ENCODE results near the gene PTPRT.

Gene PTPRT

DNA sequence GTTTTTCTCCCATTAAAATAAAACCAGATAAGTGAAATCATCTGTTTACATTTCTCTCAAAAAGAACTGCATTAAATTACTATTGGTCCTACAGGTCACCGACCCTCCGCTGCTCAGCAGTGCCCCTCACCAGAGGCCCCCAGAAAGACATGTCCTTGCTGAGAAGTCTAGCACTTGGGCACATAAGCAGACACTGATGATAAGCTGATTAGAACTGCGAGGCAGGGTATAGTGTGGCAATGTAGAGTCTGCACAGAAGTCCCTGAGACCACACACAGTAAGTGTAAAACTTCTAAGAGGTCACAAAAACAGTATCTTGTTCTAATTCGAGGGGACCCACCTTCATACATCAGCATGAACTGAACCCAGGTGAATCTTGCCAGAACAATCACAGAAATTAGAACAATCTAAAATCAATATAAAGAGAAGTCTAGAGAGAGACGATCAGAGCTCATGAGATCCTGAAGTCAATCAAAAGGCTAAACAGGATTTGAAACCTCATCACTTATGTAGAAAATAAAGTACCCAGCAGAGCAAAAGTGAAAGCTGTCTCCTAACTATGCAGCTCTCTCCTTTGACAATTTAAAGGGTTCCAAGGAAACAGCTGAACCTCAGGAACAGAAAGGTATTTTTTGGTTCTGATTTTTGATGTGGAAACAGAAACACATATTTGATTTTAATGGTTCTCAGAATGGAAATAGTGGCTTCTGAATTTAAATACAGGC, 182.9 kb downstream of the PTPRT start:
- no peaks in the 10 kb centered on the region for H3K79me2 ChIP-seq (ENCODE audit: insufficient read depth, low read length)
- no peak overlapping the region for H2AFZ ChIP-seq (ENCODE audit: low read depth, low read length, severe bottlenecking)
- TF ChIP-seq EZH2phosphoT487 (conservative IDR thresholded peaks at IDR 0.05; ENCODE audit: low read length): no peak
- TF ChIP-seq, protein P1, sequence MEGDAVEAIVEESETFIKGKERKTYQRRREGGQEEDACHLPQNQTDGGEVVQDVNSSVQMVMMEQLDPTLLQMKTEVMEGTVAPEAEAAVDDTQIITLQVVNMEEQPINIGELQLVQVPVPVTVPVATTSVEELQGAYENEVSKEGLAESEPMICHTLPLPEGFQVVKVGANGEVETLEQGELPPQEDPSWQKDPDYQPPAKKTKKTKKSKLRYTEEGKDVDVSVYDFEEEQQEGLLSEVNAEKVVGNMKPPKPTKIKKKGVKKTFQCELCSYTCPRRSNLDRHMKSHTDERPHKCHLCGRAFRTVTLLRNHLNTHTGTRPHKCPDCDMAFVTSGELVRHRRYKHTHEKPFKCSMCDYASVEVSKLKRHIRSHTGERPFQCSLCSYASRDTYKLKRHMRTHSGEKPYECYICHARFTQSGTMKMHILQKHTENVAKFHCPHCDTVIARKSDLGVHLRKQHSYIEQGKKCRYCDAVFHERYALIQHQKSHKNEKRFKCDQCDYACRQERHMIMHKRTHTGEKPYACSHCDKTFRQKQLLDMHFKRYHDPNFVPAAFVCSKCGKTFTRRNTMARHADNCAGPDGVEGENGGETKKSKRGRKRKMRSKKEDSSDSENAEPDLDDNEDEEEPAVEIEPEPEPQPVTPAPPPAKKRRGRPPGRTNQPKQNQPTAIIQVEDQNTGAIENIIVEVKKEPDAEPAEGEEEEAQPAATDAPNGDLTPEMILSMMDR (IDR thresholded peaks at IDR 0.05; ENCODE audit: insufficient read depth, low read length, poor library complexity, severe bottlenecking): no peak
- no peaks in the 10 kb centered on the region for H3K9me3 ChIP-seq (ENCODE audit: insufficient read depth, low read length)
- no peaks in the 10 kb centered on the region for H3K27me3 ChIP-seq (ENCODE audit: low read length)
- no peak overlapping the region for H3K9ac ChIP-seq (ENCODE audit: low read length)
- no peaks in the 10 kb centered on the region for H3K9me2 ChIP-seq (replicated peaks; ENCODE audit: insufficient read depth, low read length)
- H3K4me3 ChIP-seq (ENCODE audit: insufficient read depth, low read length, poor library complexity, severe bottlenecking): no peak overlapping the region
- no peak overlapping the region for H3K4me2 ChIP-seq (ENCODE audit: low read depth, low read length, poor library complexity, severe bottlenecking)
- no peaks in the 10 kb centered on the region for H3K36me3 ChIP-seq (ENCODE audit: low read length)
- no peak overlapping the region for H3K27ac ChIP-seq (ENCODE audit: low read depth, low read length)
- H4K20me1 ChIP-seq (ENCODE audit: low read depth, low read length): no peaks in the 10 kb centered on the region
- no peaks in the 10 kb centered on the region for H3F3A ChIP-seq (ENCODE audit: insufficient read depth)

DNA sequence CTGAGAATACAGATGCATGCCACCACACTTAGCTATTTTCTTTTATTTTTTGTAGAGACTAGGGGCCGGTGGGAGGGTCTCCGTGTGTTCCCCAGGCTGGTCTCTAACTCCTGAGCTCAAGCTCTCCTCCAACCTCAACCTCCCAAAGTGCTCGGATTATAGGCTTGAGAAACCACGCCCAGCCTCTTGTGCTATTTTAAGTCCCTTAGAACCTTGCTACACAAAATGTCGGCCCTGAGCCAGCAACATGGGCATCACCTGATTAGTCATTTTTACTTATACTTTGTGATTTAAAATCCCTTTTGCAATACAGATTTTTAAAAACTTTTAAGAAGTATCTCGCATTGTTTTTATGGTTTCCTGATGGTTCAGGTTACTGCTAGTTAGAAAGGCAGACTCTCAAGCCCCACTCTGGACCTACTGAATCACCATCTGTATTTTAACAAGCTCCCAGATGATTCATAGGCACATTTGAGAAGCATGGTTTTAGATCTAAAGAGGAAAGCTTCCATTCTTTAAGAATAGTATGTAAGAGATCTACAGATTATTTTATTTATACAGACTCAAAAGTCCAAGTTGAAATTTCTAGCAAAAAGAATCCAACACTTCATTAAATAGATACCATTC, 186.3 kb downstream of the PTPRT start:
- H3K27me3 ChIP-seq (ENCODE audit: low read length): no peaks in the 10 kb centered on the region
- H3K4me2 ChIP-seq (ENCODE audit: low read depth, low read length, poor library complexity, severe bottlenecking): no peak overlapping the region
- H3K79me2 ChIP-seq (ENCODE audit: insufficient read depth, low read length): no peaks in the 10 kb centered on the region
- TF ChIP-seq EZH2phosphoT487 (conservative IDR thresholded peaks at IDR 0.05; ENCODE audit: low read length): no peak
- TF ChIP-seq, protein P1 (IDR thresholded peaks at IDR 0.05; ENCODE audit: insufficient read depth, low read length, poor library complexity, severe bottlenecking): no peak
- no peak overlapping the region for H2AFZ ChIP-seq (ENCODE audit: low read depth, low read length, severe bottlenecking)
- H3K27ac ChIP-seq (ENCODE audit: low read depth, low read length): no peak overlapping the region
- no peak overlapping the region for H3K4me3 ChIP-seq (ENCODE audit: insufficient read depth, low read length, poor library complexity, severe bottlenecking)
- H4K20me1 ChIP-seq (ENCODE audit: low read depth, low read length): no peaks in the 10 kb centered on the region
- H3K9me2 ChIP-seq (replicated peaks; ENCODE audit: insufficient read depth, low read length): no peaks in the 10 kb centered on the region
- no peaks in the 10 kb centered on the region for H3K9me3 ChIP-seq (ENCODE audit: insufficient read depth, low read length)
- H3K36me3 ChIP-seq (ENCODE audit: low read length): no peaks in the 10 kb centered on the region
- H3F3A ChIP-seq (ENCODE audit: insufficient read depth): no peaks in the 10 kb centered on the region
- no peak overlapping the region for H3K9ac ChIP-seq (ENCODE audit: low read length)

DNA sequence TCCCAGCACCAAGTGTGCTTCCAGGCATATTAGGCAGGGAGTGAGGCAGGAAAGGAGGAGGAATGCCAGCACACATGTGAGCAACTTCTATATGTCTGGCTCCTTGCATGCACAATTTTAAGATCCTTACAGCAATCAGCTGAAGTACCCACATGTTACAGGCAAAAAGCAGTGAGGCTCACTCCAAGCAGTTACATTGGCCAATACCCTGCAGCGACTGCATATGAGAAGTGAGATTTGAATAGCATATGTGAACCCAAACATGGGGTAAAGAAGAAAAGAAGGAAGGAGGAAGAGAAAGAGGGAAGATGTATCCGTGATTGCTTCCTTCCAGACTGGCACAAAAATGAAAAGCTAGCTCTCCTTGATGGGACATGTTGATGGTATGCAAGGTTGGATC, 193.6 kb downstream of the PTPRT start:
- Histone ChIP-seq H3K79me2 (ENCODE audit: insufficient read depth, low read length) (no peaks in the 10 kb centered on the region), H3K27me3 (ENCODE audit: low read length) (no peaks in the 10 kb centered on the region), H2AFZ (ENCODE audit: low read depth, low read length, severe bottlenecking) (no peak overlapping the region), H3K36me3 (ENCODE audit: low read length) (no peaks in the 10 kb centered on the region), H3K27ac (ENCODE audit: low read depth, low read length) (no peak overlapping the region), H3K9ac (ENCODE audit: low read length) (no peak overlapping the region), H3K9me2 (replicated peaks; ENCODE audit: insufficient read depth, low read length) (no peaks in the 10 kb centered on the region), H4K20me1 (ENCODE audit: low read depth, low read length) (no peaks in the 10 kb centered on the region), H3K9me3 (ENCODE audit: insufficient read depth, low read length) (no peaks in the 10 kb centered on the region), H3K4me2 (ENCODE audit: low read depth, low read length, poor library complexity, severe bottlenecking) (no peak overlapping the region), H3F3A (ENCODE audit: insufficient read depth) (no peaks in the 10 kb centered on the region), H3K4me3 (ENCODE audit: insufficient read depth, low read length, poor library complexity, severe bottlenecking) (no peak overlapping the region)
- TF ChIP-seq EZH2phosphoT487 (conservative IDR thresholded peaks at IDR 0.05; ENCODE audit: low read length): no peak
- TF ChIP-seq, protein P1 (IDR thresholded peaks at IDR 0.05; ENCODE audit: insufficient read depth, low read length, poor library complexity, severe bottlenecking): no peak

All from SU-DHL-6 (cell line).